ENCODE results near the gene SLIT3. TPM values are rescaled to one million over a fixed set of nuclear protein-coding genes. Genes with fewer than 3 reads are reported as not detected.

The SLIT3 gene
- total RNA-seq, 1 experiment from 2014 or later, result 0.10 TPM

GRCh38 chr5:168637793-168638192 lies 663.1 kb downstream of the SLIT3 start:
- TF ChIP-seq CBX3 (IDR thresholded peaks at IDR 0.05; ENCODE audit: low read depth), result no peak
- TF ChIP-seq POLR2AphosphoS5 (IDR thresholded peaks at IDR 0.05; ENCODE audit: low read depth, low read length), result no peak
- TF ChIP-seq FOSL1 (IDR thresholded peaks at IDR 0.05; ENCODE audit: low read depth), result no peak
- TF ChIP-seq MAX (IDR thresholded peaks at IDR 0.05), result no peak
- TF ChIP-seq, protein P1, sequence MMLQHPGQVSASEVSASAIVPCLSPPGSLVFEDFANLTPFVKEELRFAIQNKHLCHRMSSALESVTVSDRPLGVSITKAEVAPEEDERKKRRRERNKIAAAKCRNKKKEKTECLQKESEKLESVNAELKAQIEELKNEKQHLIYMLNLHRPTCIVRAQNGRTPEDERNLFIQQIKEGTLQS (IDR thresholded peaks at IDR 0.05), result no peak
- H3K9ac ChIP-seq (ENCODE audit: low read length), result no peak overlapping the region
- DNase-seq (ENCODE audit: low read depth, low spot score) (no peak), ATAC-seq (no peak)
- no peaks in the 10 kb centered on the region for H3K79me2 ChIP-seq (ENCODE audit: insufficient read depth, low read length)
- H3K4me1 ChIP-seq (ENCODE audit: control insufficient read depth in 1 of 2, insufficient read depth in 2 of 2, low read length in 2 of 2), result no peaks in the 10 kb centered on the region
- no peaks in the 10 kb centered on the region for H3K9me3 ChIP-seq (ENCODE audit: control insufficient read depth in 1 of 2, insufficient read depth in 1 of 2, low read depth in 1 of 2, low read length in 2 of 2)
- POLR2A ChIA-PET, result no interaction called here
- no peaks in the 10 kb centered on the region for H3K36me3 ChIP-seq (ENCODE audit: control insufficient read depth in 1 of 2, insufficient read depth in 2 of 2, low read length in 2 of 2)
- intact Hi-C loops (cut with micrococcal nuclease), result no loop called here
- no peaks in the 10 kb centered on the region; the same call in 1 of the 2 replicates for H3K27me3 ChIP-seq (ENCODE audit: insufficient read depth, low read length)
- no peak overlapping the region for H3K4me3 ChIP-seq (replicated peaks in 1 of 2; ENCODE audit: low read depth in 1 of 2, low read length in 2 of 2)
- no peak overlapping the region for H3K4me2 ChIP-seq (ENCODE audit: low read length)
- CTCF ChIA-PET, result no interaction called here
- H3K27ac ChIP-seq (ENCODE audit: low read depth, low read length), result no peak overlapping the region
- RAD21 ChIA-PET (ENCODE audit: low non-redundant PET in 1 of 2, low total read pairs in 2 of 2, uncharacterized antibody in 2 of 2, unreplicated experiment in 2 of 2), result no interaction called here
- H4K20me1 ChIP-seq (ENCODE audit: insufficient read depth), result no peaks in the 10 kb centered on the region
- no peaks in the 10 kb centered on the region for H3K9me2 ChIP-seq (ENCODE audit: insufficient read depth)
- no peak overlapping the region for H2AFZ ChIP-seq (ENCODE audit: low read depth, low read length, poor library complexity, severe bottlenecking)
- BruUV-seq (replicated peaks), result no TSS peak

- H3K4me1 ChIP-seq (ENCODE audit: control insufficient read depth in 1 of 2, insufficient read depth in 2 of 2, low read length in 2 of 2), result no peaks in the 10 kb centered on the region
- no peak overlapping the region for H3K4me2 ChIP-seq (ENCODE audit: low read length)
- H3K9me2 ChIP-seq (ENCODE audit: insufficient read depth), result no peaks in the 10 kb centered on the region
- H3K4me3 ChIP-seq (replicated peaks in 1 of 2; ENCODE audit: low read depth in 1 of 2, low read length in 2 of 2), result no peak overlapping the region
- no peaks in the 10 kb centered on the region; the same call in 1 of the 2 replicates for H3K27me3 ChIP-seq (ENCODE audit: insufficient read depth, low read length)
- no peaks in the 10 kb centered on the region for H3K79me2 ChIP-seq (ENCODE audit: insufficient read depth, low read length)
- ATAC-seq, result no peak
- no peak overlapping the region for H3K9ac ChIP-seq (ENCODE audit: low read length)
- no peaks in the 10 kb centered on the region for H4K20me1 ChIP-seq (ENCODE audit: insufficient read depth)
- ChIA-PET RAD21 (ENCODE audit: low non-redundant PET in 1 of 2, low total read pairs in 2 of 2, uncharacterized antibody in 2 of 2, unreplicated experiment in 2 of 2) (no interaction called here), POLR2A (no interaction called here), CTCF (no interaction called here)
- H3K36me3 ChIP-seq (ENCODE audit: control insufficient read depth in 1 of 2, insufficient read depth in 2 of 2, low read length in 2 of 2), result no peaks in the 10 kb centered on the region
- no peaks in the 10 kb centered on the region for H3K9me3 ChIP-seq (ENCODE audit: control insufficient read depth in 1 of 2, insufficient read depth in 1 of 2, low read depth in 1 of 2, low read length in 2 of 2)
- DNase-seq (ENCODE audit: low read depth, low spot score), result no peak
- BruUV-seq (replicated peaks), result no TSS peak
- H2AFZ ChIP-seq (ENCODE audit: low read depth, low read length, poor library complexity, severe bottlenecking), result no peak overlapping the region
- H3K27ac ChIP-seq (ENCODE audit: low read depth, low read length), result no peak overlapping the region
- TF ChIP-seq ELF1 (IDR thresholded peaks at IDR 0.05; ENCODE audit: borderline replicate concordance, low read depth) (no peak), CBX3 (IDR thresholded peaks at IDR 0.05; ENCODE audit: low read depth) (no peak), CEBPB (IDR thresholded peaks at IDR 0.05; ENCODE audit: low read depth) (no peak), ZNF274 (IDR thresholded peaks at IDR 0.05; ENCODE audit: low read depth, low read length) (no peak), SP1 (IDR thresholded peaks at IDR 0.05; ENCODE audit: low read depth) (no peak), TCF7L2 (IDR thresholded peaks at IDR 0.05; ENCODE audit: borderline replicate concordance, extremely low read depth, insufficient read depth, insufficient read length) (no peak), ZFX (IDR thresholded peaks at IDR 0.05) (no peak), POLR2A (IDR thresholded peaks at IDR 0.05; ENCODE audit: borderline replicate concordance, extremely low read depth, insufficient read depth, insufficient read length) (no peak), MAX (IDR thresholded peaks at IDR 0.05) (no peak), FOSL1 (IDR thresholded peaks at IDR 0.05; ENCODE audit: low read depth) (no peak), POLR2AphosphoS5 (IDR thresholded peaks at IDR 0.05; ENCODE audit: low read depth, low read length) (no peak), EZH2phosphoT487 (IDR thresholded peaks at IDR 0.05; ENCODE audit: borderline replicate concordance) (no peak)
- TF ChIP-seq, protein P2, sequence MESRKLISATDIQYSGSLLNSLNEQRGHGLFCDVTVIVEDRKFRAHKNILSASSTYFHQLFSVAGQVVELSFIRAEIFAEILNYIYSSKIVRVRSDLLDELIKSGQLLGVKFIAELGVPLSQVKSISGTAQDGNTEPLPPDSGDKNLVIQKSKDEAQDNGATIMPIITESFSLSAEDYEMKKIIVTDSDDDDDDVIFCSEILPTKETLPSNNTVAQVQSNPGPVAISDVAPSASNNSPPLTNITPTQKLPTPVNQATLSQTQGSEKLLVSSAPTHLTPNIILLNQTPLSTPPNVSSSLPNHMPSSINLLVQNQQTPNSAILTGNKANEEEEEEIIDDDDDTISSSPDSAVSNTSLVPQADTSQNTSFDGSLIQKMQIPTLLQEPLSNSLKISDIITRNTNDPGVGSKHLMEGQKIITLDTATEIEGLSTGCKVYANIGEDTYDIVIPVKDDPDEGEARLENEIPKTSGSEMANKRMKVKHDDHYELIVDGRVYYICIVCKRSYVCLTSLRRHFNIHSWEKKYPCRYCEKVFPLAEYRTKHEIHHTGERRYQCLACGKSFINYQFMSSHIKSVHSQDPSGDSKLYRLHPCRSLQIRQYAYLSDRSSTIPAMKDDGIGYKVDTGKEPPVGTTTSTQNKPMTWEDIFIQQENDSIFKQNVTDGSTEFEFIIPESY (IDR thresholded peaks at IDR 0.05; ENCODE audit: extremely low read depth, insufficient replicate concordance, low read length), result no peak
- intact Hi-C loops (cut with micrococcal nuclease), result no loop called here
Measured at GRCh38 chr5:168637281-168637680, 663.7 kb downstream of the SLIT3 start.

Measured in HCT116 (cell line).